HepG2 (cell line): ENCODE data around the gene ADAT3. TPM values are rescaled to one million over a fixed set of nuclear protein-coding genes. Genes with fewer than 3 reads are reported as not detected.
A peak's percentile ranks its signal among the peaks of the same experiment; 100 is the strongest.

Source experiments
- CERS6 ChIP-seq: sonication (generic); formaldehyde crosslinking; IDR thresholded peaks from 2 replicates; pipeline ENCODE4 v1.5.0; 2020; ENCODE audit warnings: missing genetic modification reagents
- DMTF1 ChIP-seq: sonication (generic); formaldehyde crosslinking; IDR thresholded peaks from 2 replicates; pipeline ENCODE4 v1.4.0; 2020; ENCODE audit warnings: mild to moderate bottlenecking, missing genetic modification reagents
- E2F5 ChIP-seq: sonication (generic); formaldehyde crosslinking; conservative IDR thresholded peaks from 2 replicates; pipeline ENCODE4 v1.4.0; 2020; ENCODE audit warnings: missing genetic modification reagents
- KAT7 ChIP-seq: IDR thresholded peaks from 2 replicates; pipeline ENCODE4 v1.6.1; 2018; ENCODE audit warnings: borderline replicate concordance, missing compliant biosample characterization
- MZF1 ChIP-seq: sonication (generic); formaldehyde crosslinking; IDR thresholded peaks from 2 replicates; pipeline ENCODE4 v1.8.1; 2023; ENCODE audit warnings: mild to moderate bottlenecking, missing genetic modification reagents, borderline replicate concordance
- NFE2L1 ChIP-seq: sonication (generic); formaldehyde crosslinking; IDR thresholded peaks from 2 replicates; pipeline ENCODE4 v1.4.0; 2020; ENCODE audit warnings: missing genetic modification reagents, mild to moderate bottlenecking, borderline replicate concordance
- NFE2L2 ChIP-seq: fragments of 150-350 bp; IDR thresholded peaks from 2 replicates; pipeline ENCODE4 v1.6.1; 2014; ENCODE audit warnings: low read length
- NRL ChIP-seq: sonication (generic); formaldehyde crosslinking; IDR thresholded peaks from 2 replicates; pipeline ENCODE4 v1.5.0; 2020; ENCODE audit warnings: missing genetic modification reagents, mild to moderate bottlenecking, moderate library complexity, borderline replicate concordance
- PHF21A ChIP-seq: sonication (generic); formaldehyde crosslinking; IDR thresholded peaks from 2 replicates; pipeline ENCODE4 v1.5.0; 2020; ENCODE audit warnings: mild to moderate bottlenecking, missing genetic modification reagents
- SIX1 ChIP-seq: sonication (generic); formaldehyde crosslinking; IDR thresholded peaks from 2 replicates; pipeline ENCODE4 v1.4.0; 2020; ENCODE audit warnings: missing genetic modification reagents, borderline replicate concordance
- SP4 ChIP-seq: sonication (generic); formaldehyde crosslinking; IDR thresholded peaks from 2 replicates; pipeline ENCODE4 v1.8.1; 2023; ENCODE audit warnings: mild to moderate bottlenecking, missing genetic modification reagents
- SP5 ChIP-seq: IDR thresholded peaks from 2 replicates; pipeline ENCODE4 v1.6.1; 2016; ENCODE audit warnings: low read depth, borderline replicate concordance
- TAF15 ChIP-seq: fragments of 200-400 bp; formaldehyde crosslinking; IDR thresholded peaks from one replicate; pipeline ENCODE4 v1.6.1; 2018; ENCODE audit warnings: mild to moderate bottlenecking, low read depth, low read length; ENCODE audit not compliant: poor library complexity, severe bottlenecking
- TEAD2 ChIP-seq: sonication (generic); formaldehyde crosslinking; IDR thresholded peaks from 2 replicates; pipeline ENCODE4 v1.9.0; 2021; ENCODE audit warnings: missing genetic modification reagents
- ZBTB42 ChIP-seq: sonication (generic); formaldehyde crosslinking; IDR thresholded peaks from 2 replicates; pipeline ENCODE4 v1.5.0; 2020; ENCODE audit warnings: mild to moderate bottlenecking, missing genetic modification reagents
- ZBTB44 ChIP-seq: sonication (generic); formaldehyde crosslinking; IDR thresholded peaks from 2 replicates; pipeline ENCODE4 v1.4.0; 2020; ENCODE audit warnings: missing genetic modification reagents
- ZFP36L1 ChIP-seq: sonication (generic); formaldehyde crosslinking; IDR thresholded peaks from 2 replicates; pipeline ENCODE4 v1.8.0; 2022; ENCODE audit warnings: mild to moderate bottlenecking, missing genetic modification reagents, moderate library complexity
- ZMYM4 ChIP-seq: sonication (generic); formaldehyde crosslinking; IDR thresholded peaks from 2 replicates; pipeline ENCODE4 v1.8.1; 2023; ENCODE audit warnings: mild to moderate bottlenecking, missing genetic modification reagents
- ZNF160 ChIP-seq: sonication (generic); formaldehyde crosslinking; IDR thresholded peaks from 2 replicates; pipeline ENCODE4 v1.8.0; 2022; ENCODE audit warnings: mild to moderate bottlenecking, inconsistent platforms, missing genetic modification reagents
- ZNF256 ChIP-seq: sonication (generic); formaldehyde crosslinking; conservative IDR thresholded peaks from 2 replicates; pipeline ENCODE4 v1.4.0; 2020; ENCODE audit warnings: missing genetic modification reagents
- ZNF280B ChIP-seq: sonication (generic); formaldehyde crosslinking; IDR thresholded peaks from 2 replicates; pipeline ENCODE4 v1.5.0; 2020; ENCODE audit warnings: missing genetic modification reagents, mild to moderate bottlenecking, borderline replicate concordance
- ZNF543 ChIP-seq: sonication (generic); formaldehyde crosslinking; IDR thresholded peaks from 2 replicates; pipeline ENCODE4 v1.4.0; 2020; ENCODE audit warnings: mild to moderate bottlenecking, missing genetic modification reagents
- polyA plus RNA-seq, 8 experiments: library from polyadenylated mRNA; depleted of rRNA in 3 of 8; stranded (reverse) in 7 of 8; unstranded in 1 of 8; fragments of >200 nt; fragmentation: Illumina TruSeq in 4 of 8; extraction: Trizol in 4 of 8; gene quantifications; 2 replicates each; pipeline versions ENCODE4 v1.2.1 to v1.2.3, GENCODE V29; 2011 to 2016; ENCODE audit warnings: low read depth in 4 of 8, missing spikeins in 1 of 8, mixed read lengths in 1 of 8; ENCODE audit not compliant: insufficient read depth in 1 of 8
- total RNA-seq, 5 experiments: library from RNA; depleted of rRNA; stranded (reverse); fragments of >200 nt; fragmentation: Illumina TruSeq; extraction: Trizol; gene quantifications; 2 replicates each; pipeline ENCODE4 v1.2.3, GENCODE V29; 2016; ENCODE audit warnings: low read depth in 1 of 5

Gene ADAT3
- total and polyA plus RNA-seq, 2 of the 13 experiments (the other 11 are each of a cell fraction or from before 2014, with no cell fraction given): 0.95 to 3.5 TPM

- TF ChIP-seq NFE2L1 (CRISPR knock-in tag) (no peak), KAT7 (peak; percentile 67; the same call in 1 of the 2 replicates), TEAD2 (CRISPR knock-in tag) (no peak), NFE2L2 (no peak), CERS6 (no peak), ZBTB44 (CRISPR knock-in tag) (no peak), ZNF160 (CRISPR knock-in tag) (0 out of 2 replicates have a peak, but pooled peaks have one; percentile 33), SP4 (CRISPR knock-in tag) (peak; percentile 68; the same call in 1 of the 2 replicates), SP5 (CRISPR knock-in tag) (peak; percentile 68; the same call in 1 of the 2 replicates), ZMYM4 (CRISPR knock-in tag) (no peak), TAF15 (no peak), MZF1 (no peak), ZNF256 (CRISPR knock-in tag) (no peak), ZNF280B (CRISPR knock-in tag) (0 out of 2 replicates have a peak, but pooled peaks have one; percentile 47), SIX1 (no peak), PHF21A (CRISPR knock-in tag) (no peak; the same call in 1 of the 2 replicates), ZNF543 (CRISPR knock-in tag) (no peak), ZBTB42 (CRISPR knock-in tag) (0 out of 2 replicates have a peak, but pooled peaks have one; percentile 28), NRL (CRISPR knock-in tag) (0 out of 2 replicates have a peak, but pooled peaks have one; percentile 55), ZFP36L1 (no peak), E2F5 (no peak), DMTF1 (no peak)
These were observed 40.6 kb upstream of the ADAT3 start (continued) for GRCh38 chr19:1864480-1865171.
